Kidney epithelial cell (primary cell): Measurements from ENCODE around the gene ZNF438. TPM values are rescaled to one million over a fixed set of nuclear protein-coding genes. Genes with fewer than 3 reads are reported as not detected.

ENCODE experiments used
- DNase-seq: peaks from one replicate; pipeline ENCODE4 v3.0.0-alpha.2; 2010; ENCODE audit warnings: low read depth
- H3K27me3 ChIP-seq: 2 replicates; pipeline ENCODE4 v1.6.0; 2011; ENCODE audit warnings: low read length; ENCODE audit not compliant: control insufficient read depth, insufficient read depth
- H3K36me3 ChIP-seq: 2 replicates; pipeline ENCODE4 v1.5.1; 2011; ENCODE audit warnings: low read length; ENCODE audit not compliant: control insufficient read depth, insufficient read depth
- H3K4me3 ChIP-seq: 2 replicates; pipeline ENCODE4 v1.5.1; 2011; ENCODE audit warnings: low read depth, mild to moderate bottlenecking, control low read depth, low read length
- total RNA-seq: library from RNA; depleted of rRNA; stranded (reverse); fragments of >200 nt; gene quantifications from 2 replicates; pipeline ENCODE4 v1.2.3, GENCODE V29; 2015
- TF ChIP-seq, protein P1 (sequence below): IDR thresholded peaks from 2 replicates; pipeline ENCODE4 v1.5.1; 2011; ENCODE audit warnings: mild to moderate bottlenecking, moderate library complexity, low read length, control low read depth, inconsistent platforms; ENCODE audit not compliant: insufficient read depth, poor library complexity, severe bottlenecking

The ZNF438 gene
- total RNA-seq, 1 donor from 2014 or later, result 3.3 TPM

DNA sequence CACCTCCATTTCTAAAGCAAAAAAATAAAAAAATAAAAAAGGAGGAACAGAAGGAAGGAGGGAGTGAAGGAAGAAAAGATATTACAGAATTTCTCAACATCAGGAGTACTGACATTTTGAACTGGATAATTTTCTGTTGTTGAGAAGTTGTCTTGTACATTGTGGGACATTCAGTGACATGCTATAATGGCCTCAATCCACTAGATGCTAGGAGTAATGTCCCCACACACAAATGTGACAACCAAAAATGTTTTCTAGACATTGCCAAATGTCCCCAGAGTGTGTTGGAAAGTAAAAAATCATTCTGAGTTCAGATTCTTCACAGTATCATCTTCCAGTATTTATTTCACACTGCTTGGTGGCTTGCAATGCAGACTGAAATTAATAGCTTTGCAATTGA lies 6.5 kb downstream of the ZNF438 start:
- DNase-seq, result no peak
- Histone ChIP-seq H3K4me3 (no peak overlapping the region), H3K36me3 (no peaks in the 10 kb centered on the region), H3K27me3 (no peaks in the 10 kb centered on the region)
- TF ChIP-seq, protein P1, sequence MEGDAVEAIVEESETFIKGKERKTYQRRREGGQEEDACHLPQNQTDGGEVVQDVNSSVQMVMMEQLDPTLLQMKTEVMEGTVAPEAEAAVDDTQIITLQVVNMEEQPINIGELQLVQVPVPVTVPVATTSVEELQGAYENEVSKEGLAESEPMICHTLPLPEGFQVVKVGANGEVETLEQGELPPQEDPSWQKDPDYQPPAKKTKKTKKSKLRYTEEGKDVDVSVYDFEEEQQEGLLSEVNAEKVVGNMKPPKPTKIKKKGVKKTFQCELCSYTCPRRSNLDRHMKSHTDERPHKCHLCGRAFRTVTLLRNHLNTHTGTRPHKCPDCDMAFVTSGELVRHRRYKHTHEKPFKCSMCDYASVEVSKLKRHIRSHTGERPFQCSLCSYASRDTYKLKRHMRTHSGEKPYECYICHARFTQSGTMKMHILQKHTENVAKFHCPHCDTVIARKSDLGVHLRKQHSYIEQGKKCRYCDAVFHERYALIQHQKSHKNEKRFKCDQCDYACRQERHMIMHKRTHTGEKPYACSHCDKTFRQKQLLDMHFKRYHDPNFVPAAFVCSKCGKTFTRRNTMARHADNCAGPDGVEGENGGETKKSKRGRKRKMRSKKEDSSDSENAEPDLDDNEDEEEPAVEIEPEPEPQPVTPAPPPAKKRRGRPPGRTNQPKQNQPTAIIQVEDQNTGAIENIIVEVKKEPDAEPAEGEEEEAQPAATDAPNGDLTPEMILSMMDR, result no peak

DNA sequence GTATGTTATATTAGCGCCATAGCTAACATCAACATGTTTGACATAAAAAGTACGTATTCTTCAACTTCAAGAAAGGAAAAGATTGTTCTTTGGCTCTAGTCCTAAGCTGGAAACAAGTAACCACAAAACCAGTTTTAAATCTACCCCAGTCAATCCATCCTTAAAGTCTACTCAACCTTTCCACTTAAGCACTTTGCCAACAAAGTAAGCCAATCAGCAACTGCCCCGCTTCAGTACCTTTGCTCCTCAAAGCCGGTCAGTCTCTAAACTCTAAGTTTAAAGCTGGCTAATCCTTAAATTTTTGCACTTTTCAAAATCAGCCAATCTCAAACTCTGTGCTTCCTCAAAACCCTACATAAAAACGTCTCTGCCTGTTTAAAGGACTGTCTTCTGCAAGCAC lies 8.1 kb downstream of the ZNF438 start:
- H3K4me3 ChIP-seq, result no peak overlapping the region
- DNase-seq, result no peak

DNA sequence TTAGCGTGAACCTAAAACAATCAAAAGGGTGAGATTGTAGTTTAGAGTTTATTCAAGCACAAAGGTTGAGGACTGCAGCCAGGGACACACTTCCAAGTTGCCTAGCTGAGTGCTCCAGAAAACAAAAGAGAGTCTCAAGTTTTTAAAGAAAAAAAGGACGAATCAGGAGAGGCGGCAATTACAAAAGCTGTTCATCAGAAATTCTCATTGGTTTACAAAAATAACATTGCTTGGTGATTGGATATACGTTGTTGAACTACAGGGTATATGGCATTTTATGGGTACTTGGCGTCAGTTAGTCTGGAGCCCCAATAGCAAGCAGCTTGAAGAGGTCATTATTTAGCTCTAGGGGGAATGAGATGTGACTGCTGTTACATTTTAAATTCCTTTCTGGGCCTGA lies 11.5 kb downstream of the ZNF438 start:
- no peak overlapping the region for H3K4me3 ChIP-seq
- no peaks in the 10 kb centered on the region for H3K36me3 ChIP-seq
- no peaks in the 10 kb centered on the region for H3K27me3 ChIP-seq
- TF ChIP-seq, protein P1, result no peak
- DNase-seq, result no peak

More for the DNA sequence above, 8.1 kb downstream of the ZNF438 start:
- H3K27me3 ChIP-seq, result no peaks in the 10 kb centered on the region
- H3K36me3 ChIP-seq, result no peaks in the 10 kb centered on the region
- TF ChIP-seq, protein P1, result no peak

DNA sequence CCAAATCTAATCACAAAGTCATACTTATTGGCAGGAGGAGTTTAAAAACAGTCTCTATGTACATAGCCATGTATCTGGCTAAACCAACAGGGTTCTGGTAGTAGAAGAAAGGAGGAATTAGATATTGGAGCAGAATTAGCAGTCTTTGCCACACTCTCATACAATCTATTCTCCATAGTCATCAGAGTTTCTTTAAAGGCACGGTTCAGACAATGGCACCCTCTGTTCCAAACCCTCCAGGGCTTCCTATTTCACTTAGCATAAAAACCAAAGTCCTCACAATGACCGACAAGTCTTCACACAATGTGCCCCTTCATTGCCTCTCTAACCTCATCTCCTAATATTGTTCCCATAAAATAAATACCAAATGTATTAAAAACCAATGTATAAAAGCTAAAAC lies 12.7 kb downstream of the ZNF438 start:
- H3K4me3 ChIP-seq, result no peak overlapping the region
- TF ChIP-seq, protein P1, result no peak
- no peaks in the 10 kb centered on the region for H3K27me3 ChIP-seq
- no peaks in the 10 kb centered on the region for H3K36me3 ChIP-seq
- DNase-seq, result no peak

DNA sequence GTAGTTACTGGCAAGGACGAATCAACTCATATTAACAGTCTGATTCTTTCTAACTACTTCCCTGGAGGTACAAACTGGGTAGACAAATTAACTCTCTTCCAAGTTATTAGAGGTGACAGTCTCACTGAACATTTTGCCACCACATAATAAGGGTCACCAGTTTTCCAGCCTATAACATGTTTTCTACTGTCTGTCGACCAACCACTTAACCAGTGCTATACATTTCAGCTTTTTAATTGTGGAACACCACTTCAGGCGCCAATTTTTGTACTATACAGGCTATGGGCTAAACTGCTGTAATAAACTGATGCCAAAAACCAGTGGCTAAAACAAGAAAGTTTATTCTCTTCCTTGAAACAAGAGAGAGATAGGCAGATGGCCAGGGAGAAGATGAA lies 13.3 kb downstream of the ZNF438 start:
- Histone ChIP-seq H3K36me3 (no peaks in the 10 kb centered on the region), H3K4me3 (no peak overlapping the region), H3K27me3 (no peaks in the 10 kb centered on the region)
- TF ChIP-seq, protein P1, result no peak
- DNase-seq, result no peak

DNA sequence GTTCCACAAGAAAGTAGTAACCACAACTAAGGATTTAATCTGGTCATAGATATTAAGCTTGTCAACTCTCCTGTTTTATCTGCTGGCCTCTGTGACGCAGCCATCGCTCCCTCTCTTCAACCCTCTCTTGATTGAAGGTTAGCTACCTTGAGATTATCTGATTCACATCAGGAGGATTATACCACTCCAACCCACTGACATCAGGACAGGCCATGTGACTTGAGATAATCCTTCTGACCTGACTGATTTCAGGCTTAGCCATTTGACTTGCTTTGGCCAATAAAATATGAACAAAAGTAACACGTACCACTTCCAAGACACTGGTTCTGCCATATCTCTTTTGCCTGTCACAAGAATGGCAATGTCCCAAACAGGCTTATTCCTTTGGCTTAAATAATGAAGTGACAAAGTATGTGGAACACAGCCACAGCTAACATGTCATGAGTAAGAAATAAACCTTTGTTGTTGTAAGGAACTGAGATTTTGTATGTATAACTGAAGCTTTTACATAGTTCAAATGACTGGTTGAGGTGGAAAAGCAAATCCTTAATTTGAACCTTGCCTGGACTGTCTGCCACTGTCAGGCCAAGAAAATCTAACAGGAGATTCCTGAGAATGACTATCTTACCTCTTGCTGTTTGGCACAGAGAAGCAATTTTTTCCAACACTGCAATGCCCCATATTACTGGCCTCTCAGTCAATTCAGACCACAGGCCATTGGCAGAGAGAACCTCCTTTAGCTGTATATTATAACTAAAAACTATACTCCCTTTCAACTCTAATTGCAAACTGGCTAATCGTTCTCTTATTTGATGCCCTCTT lies 13.9 kb downstream of the ZNF438 start:
- no peaks in the 10 kb centered on the region for H3K36me3 ChIP-seq
- DNase-seq, result no peak
- H3K4me3 ChIP-seq, result no peak overlapping the region
- TF ChIP-seq, protein P1, result no peak
- no peaks in the 10 kb centered on the region for H3K27me3 ChIP-seq
